Caco-2 (cell line): ENCODE data around the gene TP53I13. TPM values are rescaled to one million over a fixed set of nuclear protein-coding genes. Genes with fewer than 3 reads are reported as not detected.

ENCODE experiments used
- BruUV-seq: library from RNA; stranded (reverse); fragments of 400-500 nt; replicated peaks from 2 replicates; lab custom pipeline; 2021; lab: Mats Ljungman, UMichigan
- CTCF ChIA-PET: fragments of 300-600 bp; sonication (Branson Sonifier 250); formaldehyde crosslinking; loops from one replicate; lab custom pipeline; 2022; ENCODE audit warnings: antibody characterized with exemption; lab: Charles Lee
- POLR2A ChIA-PET: fragments of 300-600 bp; sonication (Branson Sonifier 250); formaldehyde crosslinking; loops from one replicate; lab custom pipeline; 2022; ENCODE audit warnings: antibody characterized with exemption; lab: Charles Lee
- DNase-seq, 2 experiments: peaks; one replicate each; pipeline versions ENCODE4 v3.0.0 to v3.0.0-alpha.2; 2020 to 2022
- H3K27me3 ChIP-seq: replicated peaks from 2 replicates; pipeline ENCODE4 v1.6.0; 2011; ENCODE audit warnings: low read length; ENCODE audit not compliant: control insufficient read depth, insufficient read depth
- H3K36me3 ChIP-seq: 2 replicates; pipeline ENCODE4 v1.5.1; 2011; ENCODE audit warnings: low read length; ENCODE audit not compliant: control insufficient read depth, insufficient read depth
- H3K4me1 ChIP-seq: fragments of 250-450 bp; sonication (Bioruptor Pico); 2 replicates; pipeline ENCODE4 v1.5.1; 2020; ENCODE audit warnings: mild to moderate bottlenecking
- H3K4me3 ChIP-seq: 2 replicates; pipeline ENCODE4 v1.5.1; 2011; ENCODE audit warnings: low read depth, mild to moderate bottlenecking, control low read depth, low read length
- H3K9me3 ChIP-seq: fragments of 250-450 bp; sonication (Bioruptor Pico); 2 replicates; pipeline ENCODE4 v1.5.1; 2020; ENCODE audit warnings: mild to moderate bottlenecking, moderate library complexity
- H3K27ac Mint-ChIP-seq: one replicate; pipeline ENCODE4 v1.8.0; 2022; ENCODE audit warnings: mixed read lengths; ENCODE audit not compliant: unreplicated experiment
- H3K27me3 Mint-ChIP-seq: one replicate; pipeline ENCODE4 v1.8.0; 2022; ENCODE audit warnings: mixed read lengths; ENCODE audit not compliant: insufficient read depth, unreplicated experiment
- H3K36me3 Mint-ChIP-seq: one replicate; pipeline ENCODE4 v1.8.0; 2022; ENCODE audit warnings: mild to moderate bottlenecking, mixed read lengths; ENCODE audit not compliant: insufficient read depth, unreplicated experiment
- H3K4me1 Mint-ChIP-seq: one replicate; pipeline ENCODE4 v1.8.0; 2022; ENCODE audit warnings: low read depth, mixed read lengths; ENCODE audit not compliant: unreplicated experiment
- H3K4me3 Mint-ChIP-seq: one replicate; pipeline ENCODE4 v1.8.0; 2022; ENCODE audit warnings: mild to moderate bottlenecking, moderate library complexity, mixed read lengths; ENCODE audit not compliant: unreplicated experiment
- H3K9me3 Mint-ChIP-seq: one replicate; pipeline ENCODE4 v1.8.0; 2022; ENCODE audit warnings: mixed read lengths; ENCODE audit not compliant: unreplicated experiment
- intact Hi-C: fragments of 100-400 bp; cut with micrococcal nuclease; formaldehyde crosslinking; loops from one replicate; pipeline ENCODE4 v1.10.0; 2022; ENCODE audit not compliant: unreplicated experiment
- total RNA-seq: library from RNA; stranded (reverse); gene quantifications from 2 replicates; pipeline ENCODE4 v1.2.3, GENCODE V29; 2022
- TF ChIP-seq, protein P1 (sequence below), 2 experiments: fragments of 200-600 bp in 1 of 2; IDR thresholded peaks; 1 replicate in 1 of 2; 2 replicates in 1 of 2; pipeline versions ENCODE4 v1.5.1 to v1.8.0; 2011 to 2022; ENCODE audit warnings: antibody characterized with exemption in 1 of 2, control low read depth in 1 of 2, inconsistent platforms in 1 of 2, low read depth in 1 of 2, low read length in 1 of 2, mild to moderate bottlenecking in 1 of 2, moderate library complexity in 1 of 2; ENCODE audit not compliant: insufficient read depth in 1 of 2, severe bottlenecking in 1 of 2, unreplicated experiment in 1 of 2

Gene TP53I13
- total RNA-seq, 1 experiment from 2014 or later = 49.2 TPM

DNA sequence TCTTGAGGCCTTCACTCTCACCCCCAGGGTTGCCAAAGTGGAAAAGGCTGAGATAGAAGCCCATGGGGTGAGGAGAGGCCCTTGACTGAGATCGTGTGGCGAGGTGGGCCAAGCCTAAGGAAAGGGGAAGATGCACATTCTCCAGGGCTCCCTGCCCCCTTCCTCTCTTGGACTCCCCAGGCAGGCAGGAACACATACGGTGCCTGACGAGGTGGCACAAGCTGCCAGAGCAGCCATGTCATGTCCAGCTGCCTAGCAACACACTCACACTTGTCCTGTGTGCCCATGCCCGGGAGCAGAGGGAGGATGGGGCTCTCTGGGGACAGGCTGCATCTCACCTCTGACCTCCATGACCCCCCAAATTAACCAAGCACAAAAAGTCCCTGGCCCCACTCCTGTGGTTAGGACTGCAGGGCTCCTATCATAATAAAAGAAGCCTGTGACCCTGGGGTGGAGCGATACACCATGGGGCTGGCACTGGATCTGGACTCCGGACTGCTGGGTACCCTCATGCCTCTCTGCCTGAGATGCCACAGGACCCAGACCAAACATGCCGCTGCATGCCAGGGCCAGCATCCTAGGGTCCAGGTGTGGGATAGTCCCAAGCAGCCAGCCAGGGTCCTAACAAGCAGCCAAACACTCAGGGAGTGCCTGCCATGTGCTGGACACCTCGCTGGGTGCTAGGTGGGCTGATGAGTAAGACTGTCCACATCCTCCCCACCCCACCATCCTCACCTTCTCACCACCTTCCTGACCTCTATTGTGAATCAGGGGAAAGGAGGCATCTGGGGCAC lies 18.4 kb downstream of the TP53I13 start:
- Mint-ChIP-seq H3K36me3 (peaks cover 8% of the 10 kb centered on the region), H3K9me3 (no peaks in the 10 kb centered on the region), H3K4me3 (no peak overlapping the region), H3K27ac (no peak overlapping the region), H3K27me3 (no peaks in the 10 kb centered on the region), H3K4me1 (no peaks in the 10 kb centered on the region)
- Histone ChIP-seq H3K27me3 (no peaks in the 10 kb centered on the region), H3K36me3 (peaks cover 4% of the 10 kb centered on the region), H3K4me3 (no peak overlapping the region), H3K4me1 (peaks cover 18% of the 10 kb centered on the region), H3K9me3 (no peaks in the 10 kb centered on the region)
- BruUV-seq = no TSS peak
- ChIA-PET CTCF (no interaction called here), POLR2A (no interaction called here)
- intact Hi-C loops = no loop called here
- TF ChIP-seq, protein P1, sequence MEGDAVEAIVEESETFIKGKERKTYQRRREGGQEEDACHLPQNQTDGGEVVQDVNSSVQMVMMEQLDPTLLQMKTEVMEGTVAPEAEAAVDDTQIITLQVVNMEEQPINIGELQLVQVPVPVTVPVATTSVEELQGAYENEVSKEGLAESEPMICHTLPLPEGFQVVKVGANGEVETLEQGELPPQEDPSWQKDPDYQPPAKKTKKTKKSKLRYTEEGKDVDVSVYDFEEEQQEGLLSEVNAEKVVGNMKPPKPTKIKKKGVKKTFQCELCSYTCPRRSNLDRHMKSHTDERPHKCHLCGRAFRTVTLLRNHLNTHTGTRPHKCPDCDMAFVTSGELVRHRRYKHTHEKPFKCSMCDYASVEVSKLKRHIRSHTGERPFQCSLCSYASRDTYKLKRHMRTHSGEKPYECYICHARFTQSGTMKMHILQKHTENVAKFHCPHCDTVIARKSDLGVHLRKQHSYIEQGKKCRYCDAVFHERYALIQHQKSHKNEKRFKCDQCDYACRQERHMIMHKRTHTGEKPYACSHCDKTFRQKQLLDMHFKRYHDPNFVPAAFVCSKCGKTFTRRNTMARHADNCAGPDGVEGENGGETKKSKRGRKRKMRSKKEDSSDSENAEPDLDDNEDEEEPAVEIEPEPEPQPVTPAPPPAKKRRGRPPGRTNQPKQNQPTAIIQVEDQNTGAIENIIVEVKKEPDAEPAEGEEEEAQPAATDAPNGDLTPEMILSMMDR (IDR thresholded peaks at IDR 0.05; ENCODE audit: insufficient read depth in 1 of 2, low read depth in 1 of 2, low read length in 1 of 2, severe bottlenecking in 1 of 2, unreplicated experiment in 1 of 2) = no peak
- DNase-seq = no peak

DNA sequence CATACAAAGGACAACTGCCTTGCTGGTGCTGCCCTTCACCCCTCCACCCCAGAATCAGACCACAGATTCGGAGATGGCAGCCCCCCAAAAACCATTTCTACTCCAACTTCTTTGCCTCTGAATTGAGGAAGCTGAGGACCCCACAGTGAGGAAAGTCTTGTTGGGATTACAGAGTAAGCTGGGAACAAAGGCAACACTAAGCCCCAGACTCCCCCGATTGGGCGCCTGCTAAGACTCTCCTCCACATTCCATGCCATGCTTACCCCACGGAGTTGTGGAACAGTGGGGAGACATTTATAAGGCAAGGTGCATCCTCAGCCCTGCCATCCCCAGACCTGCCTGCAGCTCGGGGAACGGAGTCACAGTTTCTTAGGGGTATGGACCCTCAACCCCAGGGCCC lies 19.1 kb downstream of the TP53I13 start:
- Histone ChIP-seq H3K9me3 (no peaks in the 10 kb centered on the region), H3K4me1 (peaks cover 25% of the 10 kb centered on the region), H3K4me3 (no peak overlapping the region), H3K36me3 (peaks cover 3% of the 10 kb centered on the region), H3K27me3 (no peaks in the 10 kb centered on the region)
- CTCF ChIA-PET = interaction anchor here (1.4 to 1.9 kb wide), 2 partner anchors 30 to 52 kb away, joined by 4 to 7 read pairs; no protein-coding TSS in a partner anchor
- DNase-seq = no peak
- H3K27me3 Mint-ChIP-seq = no peaks in the 10 kb centered on the region
- H3K9me3 Mint-ChIP-seq = no peaks in the 10 kb centered on the region
- intact Hi-C loops = no loop called here
- POLR2A ChIA-PET = no interaction called here
- H3K4me3 Mint-ChIP-seq = peak overlapping the region; percentile 86
- BruUV-seq = no TSS peak
- H3K4me1 Mint-ChIP-seq = no peaks in the 10 kb centered on the region
- peaks cover 8% of the 10 kb centered on the region for H3K36me3 Mint-ChIP-seq
- TF ChIP-seq, protein P1 (IDR thresholded peaks at IDR 0.05; ENCODE audit: insufficient read depth in 1 of 2, low read depth in 1 of 2, low read length in 1 of 2, severe bottlenecking in 1 of 2, unreplicated experiment in 1 of 2) = no peak
- no peak overlapping the region for H3K27ac Mint-ChIP-seq

DNA sequence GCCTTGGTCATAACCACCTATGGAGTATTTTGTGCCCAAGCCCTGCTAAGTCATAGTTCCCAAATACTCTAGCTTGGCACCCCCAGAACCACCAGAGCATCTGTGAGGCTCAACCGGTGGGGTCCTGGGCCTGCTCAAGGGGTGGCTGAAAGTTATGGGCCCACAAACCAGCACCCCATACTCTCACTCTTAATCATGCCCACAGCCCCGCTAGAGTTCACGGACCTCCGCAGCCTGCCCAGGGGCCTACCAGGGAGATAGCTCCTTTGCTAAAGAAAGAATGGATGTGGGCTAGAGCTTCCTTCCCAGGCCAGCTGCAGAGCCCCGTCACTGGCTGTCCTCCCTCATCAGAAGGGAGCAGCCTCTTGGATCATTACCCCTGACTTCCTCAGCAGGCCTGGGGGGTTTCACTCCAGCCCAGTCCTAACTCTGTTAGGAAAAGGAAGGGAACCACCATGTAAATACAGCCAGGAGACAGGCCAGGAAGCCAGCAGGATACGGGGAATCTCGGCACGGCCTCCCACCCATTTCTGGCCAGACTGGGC lies 19.6 kb downstream of the TP53I13 start:
- H3K4me3 Mint-ChIP-seq = peak overlapping the region; percentile 86
- H3K4me1 ChIP-seq = peaks cover 28% of the 10 kb centered on the region
- H3K4me1 Mint-ChIP-seq = no peaks in the 10 kb centered on the region
- ChIA-PET POLR2A (interaction anchor here (0.6 kb wide), 1 partner anchor 21 kb away, joined by 4 read pairs; no protein-coding TSS in a partner anchor), CTCF (interaction anchor here (1.4 to 1.9 kb wide), 4 partner anchors 13 to 218 kb away, joined by 4 to 7 read pairs (median 5); no protein-coding TSS in a partner anchor)
- no peaks in the 10 kb centered on the region for H3K27me3 ChIP-seq
- DNase-seq = no peak
- H3K36me3 ChIP-seq = peaks cover 3% of the 10 kb centered on the region
- H3K27me3 Mint-ChIP-seq = no peaks in the 10 kb centered on the region
- peak overlapping the region; percentile 33 for H3K27ac Mint-ChIP-seq
- H3K9me3 ChIP-seq = no peaks in the 10 kb centered on the region
- no TSS peak for BruUV-seq
- H3K36me3 Mint-ChIP-seq = peaks cover 8% of the 10 kb centered on the region
- no peaks in the 10 kb centered on the region for H3K9me3 Mint-ChIP-seq
- intact Hi-C loops = loop anchor here (2.0 kb wide), 1 partner anchor 13 kb away; no protein-coding TSS in a partner anchor
- TF ChIP-seq, protein P1 (IDR thresholded peaks at IDR 0.05; ENCODE audit: insufficient read depth in 1 of 2, low read depth in 1 of 2, low read length in 1 of 2, severe bottlenecking in 1 of 2, unreplicated experiment in 1 of 2) = no peak
- H3K4me3 ChIP-seq = peak overlapping the region; percentile 88
